ENCODE data around the gene CLCNKA.

The CLCNKA gene

GRCh38 chr1:16009030-16009460 is 12.8 kb upstream of the CLCNKA start:
- Histone ChIP-seq H3K9me3 (ENCODE audit: insufficient read depth, low read length) (no peaks in the 10 kb centered on the region), H3K4me1 (ENCODE audit: insufficient read depth, insufficient read length) (peaks cover 10% of the 10 kb centered on the region)
- TF ChIP-seq SUZ12 (IDR thresholded peaks at IDR 0.05; ENCODE audit: extremely low read depth, insufficient read depth, insufficient read length) (no peak), YY1 (IDR thresholded peaks at IDR 0.05; ENCODE audit: insufficient read depth, insufficient read length) (no peak), ZNF274 (IDR thresholded peaks at IDR 0.05; ENCODE audit: low read depth, low read length) (no peak)

GRCh38 chr1:16009678-16010077 is 12.2 kb upstream of the CLCNKA start:
- Histone ChIP-seq H3K4me1 (ENCODE audit: insufficient read depth, insufficient read length) (peaks cover 14% of the 10 kb centered on the region), H3K9me3 (ENCODE audit: insufficient read depth, low read length) (no peaks in the 10 kb centered on the region), H3K9ac (ENCODE audit: insufficient read length, low read depth) (no peak overlapping the region), H3K36me3 (ENCODE audit: insufficient read depth, insufficient read length, low read length) (no peaks in the 10 kb centered on the region), H3K27me3 (ENCODE audit: insufficient read depth, insufficient read length) (no peaks in the 10 kb centered on the region), H3K4me3 (ENCODE audit: insufficient read length, low read depth) (no peak overlapping the region)
- DNase-seq (ENCODE audit: low read depth, low spot score): no peak
- TF ChIP-seq SUZ12 (IDR thresholded peaks at IDR 0.05; ENCODE audit: extremely low read depth, insufficient read depth, insufficient read length) (no peak), YY1 (IDR thresholded peaks at IDR 0.05; ENCODE audit: insufficient read depth, insufficient read length) (no peak), ZNF274 (IDR thresholded peaks at IDR 0.05; ENCODE audit: low read depth, low read length) (no peak)

More at GRCh38 chr1:16009030-16009460, 12.8 kb upstream of the CLCNKA start:
- no peaks in the 10 kb centered on the region for H3K27me3 ChIP-seq (ENCODE audit: insufficient read depth, insufficient read length)
- H3K9ac ChIP-seq (ENCODE audit: insufficient read length, low read depth): no peak overlapping the region
- no peaks in the 10 kb centered on the region for H3K36me3 ChIP-seq (ENCODE audit: insufficient read depth, insufficient read length, low read length)
- H3K4me3 ChIP-seq (ENCODE audit: insufficient read length, low read depth): no peak overlapping the region
- DNase-seq (ENCODE audit: low read depth, low spot score): peak; percentile 66

GRCh38 chr1:16010837-16011236 is 11.0 kb upstream of the CLCNKA start:
- H3K4me1 ChIP-seq (ENCODE audit: insufficient read depth, insufficient read length): peaks cover 15% of the 10 kb centered on the region
- no peaks in the 10 kb centered on the region for H3K9me3 ChIP-seq (ENCODE audit: insufficient read depth, low read length)
- DNase-seq (ENCODE audit: low read depth, low spot score): no peak
- no peak overlapping the region for H3K9ac ChIP-seq (ENCODE audit: insufficient read length, low read depth)
- H3K27me3 ChIP-seq (ENCODE audit: insufficient read depth, insufficient read length): no peaks in the 10 kb centered on the region
- H3K36me3 ChIP-seq (ENCODE audit: insufficient read depth, insufficient read length, low read length): no peaks in the 10 kb centered on the region
- H3K4me3 ChIP-seq (ENCODE audit: insufficient read length, low read depth): no peak overlapping the region
- TF ChIP-seq ZNF274 (IDR thresholded peaks at IDR 0.05; ENCODE audit: low read depth, low read length): no peak
- TF ChIP-seq SUZ12 (IDR thresholded peaks at IDR 0.05; ENCODE audit: extremely low read depth, insufficient read depth, insufficient read length): no peak
- no peak for TF ChIP-seq YY1 (IDR thresholded peaks at IDR 0.05; ENCODE audit: insufficient read depth, insufficient read length)

GRCh38 chr1:16011936-16012589 is 9.8 kb upstream of the CLCNKA start:
- no peaks in the 10 kb centered on the region for H3K9me3 ChIP-seq (ENCODE audit: insufficient read depth, low read length)
- H3K27me3 ChIP-seq (ENCODE audit: insufficient read depth, insufficient read length): no peaks in the 10 kb centered on the region
- H3K36me3 ChIP-seq (ENCODE audit: insufficient read depth, insufficient read length, low read length): no peaks in the 10 kb centered on the region
- H3K9ac ChIP-seq (ENCODE audit: insufficient read length, low read depth): peak overlapping the region; percentile 71
- no peak overlapping the region for H3K4me3 ChIP-seq (ENCODE audit: insufficient read length, low read depth)
- TF ChIP-seq YY1 (IDR thresholded peaks at IDR 0.05; ENCODE audit: insufficient read depth, insufficient read length): no peak
- no peak for TF ChIP-seq ZNF274 (IDR thresholded peaks at IDR 0.05; ENCODE audit: low read depth, low read length)
- no peak for TF ChIP-seq SUZ12 (IDR thresholded peaks at IDR 0.05; ENCODE audit: extremely low read depth, insufficient read depth, insufficient read length)
- DNase-seq (ENCODE audit: low read depth, low spot score): no peak
- H3K4me1 ChIP-seq (ENCODE audit: insufficient read depth, insufficient read length): peaks cover 15% of the 10 kb centered on the region

- no peaks in the 10 kb centered on the region for H3K9me3 ChIP-seq (ENCODE audit: insufficient read depth, low read length)
- no peaks in the 10 kb centered on the region for H3K36me3 ChIP-seq (ENCODE audit: insufficient read depth, insufficient read length, low read length)
- H3K4me3 ChIP-seq (ENCODE audit: insufficient read length, low read depth): peak overlapping the region; percentile 20
- DNase-seq (ENCODE audit: low read depth, low spot score): peak; percentile 49
- TF ChIP-seq ZNF274 (IDR thresholded peaks at IDR 0.05; ENCODE audit: low read depth, low read length) (no peak), SUZ12 (IDR thresholded peaks at IDR 0.05; ENCODE audit: extremely low read depth, insufficient read depth, insufficient read length) (no peak)
- H3K9ac ChIP-seq (ENCODE audit: insufficient read length, low read depth): peak overlapping the region; percentile 71
- H3K27me3 ChIP-seq (ENCODE audit: insufficient read depth, insufficient read length): no peaks in the 10 kb centered on the region
- peaks cover 19% of the 10 kb centered on the region for H3K4me1 ChIP-seq (ENCODE audit: insufficient read depth, insufficient read length)
These were observed 9.1 kb upstream of the CLCNKA start for GRCh38 chr1:16012590-16013219.

- H3K9ac ChIP-seq (ENCODE audit: insufficient read length, low read depth): no peak overlapping the region
- H3K27me3 ChIP-seq (ENCODE audit: insufficient read depth, insufficient read length): no peaks in the 10 kb centered on the region
- H3K36me3 ChIP-seq (ENCODE audit: insufficient read depth, insufficient read length, low read length): no peaks in the 10 kb centered on the region
- peaks cover 22% of the 10 kb centered on the region for H3K4me1 ChIP-seq (ENCODE audit: insufficient read depth, insufficient read length)
- H3K9me3 ChIP-seq (ENCODE audit: insufficient read depth, low read length): no peaks in the 10 kb centered on the region
- TF ChIP-seq SUZ12 (IDR thresholded peaks at IDR 0.05; ENCODE audit: extremely low read depth, insufficient read depth, insufficient read length): no peak
- H3K4me3 ChIP-seq (ENCODE audit: insufficient read length, low read depth): peak overlapping the region; percentile 1
- DNase-seq (ENCODE audit: low read depth, low spot score): no peak
These were observed 8.5 kb upstream of the CLCNKA start for GRCh38 chr1:16013220-16013907.

GRCh38 chr1:16013908-16014258 is 8.0 kb upstream of the CLCNKA start:
- Histone ChIP-seq H3K9me3 (ENCODE audit: insufficient read depth, low read length) (no peaks in the 10 kb centered on the region), H3K4me1 (ENCODE audit: insufficient read depth, insufficient read length) (peaks cover 25% of the 10 kb centered on the region), H3K4me3 (ENCODE audit: insufficient read length, low read depth) (no peak overlapping the region), H3K36me3 (ENCODE audit: insufficient read depth, insufficient read length, low read length) (no peaks in the 10 kb centered on the region), H3K9ac (ENCODE audit: insufficient read length, low read depth) (no peak overlapping the region), H3K27me3 (ENCODE audit: insufficient read depth, insufficient read length) (no peaks in the 10 kb centered on the region)
- no peak for DNase-seq (ENCODE audit: low read depth, low spot score)
- TF ChIP-seq SUZ12 (IDR thresholded peaks at IDR 0.05; ENCODE audit: extremely low read depth, insufficient read depth, insufficient read length) (no peak), YY1 (IDR thresholded peaks at IDR 0.05; ENCODE audit: insufficient read depth, insufficient read length) (no peak), ZNF274 (IDR thresholded peaks at IDR 0.05; ENCODE audit: low read depth, low read length) (no peak)
